Ishikawa (cell line): ENCODE results near the gene C16orf74.

Source experiments
- CEBPB ChIP-seq: IDR thresholded peaks from 2 replicates; pipeline ENCODE4 v1.6.1; 2012
- CREB1 ChIP-seq: IDR thresholded peaks from 2 replicates; pipeline ENCODE4 v1.6.1; 2012; ENCODE audit warnings: low read depth
- EGR1 ChIP-seq: IDR thresholded peaks from 2 replicates; pipeline ENCODE4 v1.6.1; 2012
- EP300 ChIP-seq: IDR thresholded peaks from 2 replicates; pipeline ENCODE4 v1.6.1; 2012; ENCODE audit warnings: borderline replicate concordance
- FOXM1 ChIP-seq: IDR thresholded peaks from 2 replicates; pipeline ENCODE4 v1.6.1; 2012; ENCODE audit warnings: low read depth, borderline replicate concordance
- MAX ChIP-seq: IDR thresholded peaks from 2 replicates; pipeline ENCODE4 v1.6.1; 2012
- NFIC ChIP-seq: IDR thresholded peaks from 2 replicates; pipeline ENCODE4 v1.6.1; 2012
- RAD21 ChIP-seq: IDR thresholded peaks from 2 replicates; pipeline ENCODE4 v1.6.1; 2012; ENCODE audit warnings: low read depth
- REST ChIP-seq: IDR thresholded peaks from 2 replicates; pipeline ENCODE4 v1.6.1; 2012; ENCODE audit warnings: low read depth, mild to moderate bottlenecking
- TAF1 ChIP-seq: IDR thresholded peaks from 2 replicates; pipeline ENCODE4 v1.6.1; 2012; ENCODE audit warnings: low read depth, mild to moderate bottlenecking
- TCF12 ChIP-seq: IDR thresholded peaks from 2 replicates; pipeline ENCODE4 v1.6.1; 2012; ENCODE audit warnings: low read depth
- TEAD4 ChIP-seq: IDR thresholded peaks from 2 replicates; pipeline ENCODE4 v1.6.1; 2012
- YY1 ChIP-seq: IDR thresholded peaks from 2 replicates; pipeline ENCODE4 v1.6.1; 2012; ENCODE audit warnings: low read depth
- ZBTB7A ChIP-seq: IDR thresholded peaks from 2 replicates; pipeline ENCODE4 v1.6.1; 2012; ENCODE audit warnings: low read depth
- TF ChIP-seq, protein P1 (sequence below): IDR thresholded peaks from 2 replicates; pipeline ENCODE4 v1.6.1; 2012

The C16orf74 gene

DNA sequence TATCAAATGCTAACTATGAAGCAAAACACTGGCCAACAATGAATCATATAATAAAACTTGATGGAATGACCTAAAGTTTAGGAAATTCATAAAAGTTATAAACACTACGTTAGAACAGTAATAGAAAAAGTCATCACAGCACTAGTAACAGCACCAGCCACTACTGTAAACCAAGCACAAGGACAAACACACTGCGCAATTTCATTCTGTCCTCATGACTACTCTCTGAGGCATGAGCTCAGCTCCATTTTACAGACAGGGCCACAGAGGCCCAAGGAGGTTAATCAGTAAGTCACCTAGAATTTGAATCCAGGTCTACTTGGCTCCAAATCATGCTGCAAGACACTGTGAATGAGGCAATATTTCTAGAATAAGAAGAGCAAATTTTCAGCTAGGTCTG is 35.0 kb upstream of the C16orf74 start:
- TF ChIP-seq FOXM1 (no peak), TCF12 (no peak), EP300 (no peak), RAD21 (no peak), TAF1 (no peak), CREB1 (no peak), EGR1 (no peak), ZBTB7A (no peak), TEAD4 (no peak)
- TF ChIP-seq, protein P1, sequence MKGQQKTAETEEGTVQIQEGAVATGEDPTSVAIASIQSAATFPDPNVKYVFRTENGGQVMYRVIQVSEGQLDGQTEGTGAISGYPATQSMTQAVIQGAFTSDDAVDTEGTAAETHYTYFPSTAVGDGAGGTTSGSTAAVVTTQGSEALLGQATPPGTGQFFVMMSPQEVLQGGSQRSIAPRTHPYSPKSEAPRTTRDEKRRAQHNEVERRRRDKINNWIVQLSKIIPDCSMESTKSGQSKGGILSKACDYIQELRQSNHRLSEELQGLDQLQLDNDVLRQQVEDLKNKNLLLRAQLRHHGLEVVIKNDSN: no peak

GRCh38 chr16:85784813-85785212 is 33.9 kb upstream of the C16orf74 start:
- TF ChIP-seq ZBTB7A: no peak
- TF ChIP-seq, protein P1: no peak
- TF ChIP-seq TEAD4: no peak
- TF ChIP-seq TAF1: no peak
- TF ChIP-seq YY1: no peak
- no peak for TF ChIP-seq CREB1
- TF ChIP-seq MAX: no peak

DNA sequence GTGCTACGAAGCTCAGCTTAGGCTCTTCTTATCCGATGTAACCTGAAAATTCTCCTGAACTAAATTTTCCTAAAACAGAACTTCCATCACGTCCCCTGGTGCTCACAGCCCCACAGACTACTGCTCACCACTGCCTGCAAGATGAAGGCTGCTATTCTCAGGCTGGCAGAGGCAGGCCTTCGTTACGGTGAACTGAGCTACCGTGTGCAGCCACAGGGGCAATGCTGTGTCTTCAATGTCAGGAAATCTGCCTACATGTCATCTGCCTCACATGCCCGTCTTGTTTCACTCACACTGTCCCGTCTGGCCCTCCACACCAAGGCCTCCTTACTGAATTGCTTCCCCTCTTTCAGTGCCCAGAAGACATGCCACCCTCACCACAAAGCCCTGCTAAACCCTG is 32.5 kb upstream of the C16orf74 start:
- TF ChIP-seq MAX (no peak), NFIC (no peak), CREB1 (no peak), TCF12 (no peak), TAF1 (no peak), EP300 (no peak), EGR1 (no peak), TEAD4 (no peak), RAD21 (no peak), REST (no peak), ZBTB7A (no peak), YY1 (no peak), CEBPB (no peak), FOXM1 (no peak)
- TF ChIP-seq, protein P1: no peak

- no peak; the same call in 1 of the 2 replicates for TF ChIP-seq REST
- TF ChIP-seq, protein P1: no peak
Observed at GRCh38 chr16:85782451-85782850, 31.6 kb upstream of the C16orf74 start.

DNA sequence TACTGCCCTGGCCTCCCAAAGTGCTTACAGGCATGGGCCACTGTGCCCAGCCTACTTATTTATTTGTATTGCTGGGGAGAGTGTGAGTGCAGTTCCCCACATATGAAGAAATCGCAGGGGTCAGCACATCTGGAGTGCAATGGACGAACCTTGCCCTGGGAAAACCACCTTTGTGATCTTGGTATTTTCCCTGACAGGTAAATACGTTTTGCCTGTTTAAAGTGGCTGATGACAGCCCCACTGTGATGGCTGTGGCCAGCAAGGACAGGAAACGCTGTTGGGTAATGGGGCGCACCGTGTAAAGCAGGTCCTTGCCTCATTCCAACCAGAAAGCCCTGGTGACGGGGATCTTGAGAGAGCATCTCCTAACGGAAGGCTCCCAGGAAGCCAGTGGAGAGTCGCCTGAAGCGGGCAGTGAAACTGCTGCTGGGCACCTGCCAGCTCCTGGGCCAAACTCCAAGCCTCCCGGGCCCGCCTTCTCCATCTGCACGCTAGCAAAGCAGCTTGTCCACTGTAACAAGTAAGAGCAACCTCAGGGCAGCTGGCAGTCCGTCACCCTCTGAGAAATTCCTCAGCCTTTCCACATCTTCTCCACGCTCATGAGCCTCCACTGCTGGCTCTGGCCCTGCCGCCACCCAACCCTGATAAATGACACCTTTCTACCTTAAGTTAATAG is 30.9 kb upstream of the C16orf74 start:
- TF ChIP-seq RAD21 (no peak), NFIC (no peak), CREB1 (no peak), FOXM1 (no peak), EGR1 (no peak), TCF12 (no peak), EP300 (no peak), ZBTB7A (no peak), REST (no peak), YY1 (no peak), CEBPB (no peak)
- TF ChIP-seq, protein P1: no peak
